K562 (cell line): ENCODE measurements around the gene MAMDC2. TPM values are rescaled to one million over a fixed set of nuclear protein-coding genes. Genes with fewer than 3 reads are reported as not detected.

Experiments used
- ATAC-seq: fragments of 200-7000 bp; cut with Tn5 transposase; 3 replicates; pipeline ENCODE4 v1.9.1; 2020; ENCODE audit warnings: moderate library complexity
- BruUV-seq: library from RNA; stranded (reverse); fragments of 400-500 nt; replicated peaks from 2 replicates; lab custom pipeline; 2021; lab: Mats Ljungman, UMichigan
- CTCF ChIA-PET: fragments of 300-600 bp; formaldehyde crosslinking; extraction: SDS; loops from one replicate; lab custom pipeline; 2021; ENCODE audit warnings: low intra/inter-chr PET ratio; lab: Yijun Ruan, JAX
- POLR2A ChIA-PET: fragments of 300-600, 350-650 bp; sonication (Branson Sonifier 250); formaldehyde crosslinking; extraction: SDS; loops from one replicate; lab custom pipeline; 2021; ENCODE audit warnings: antibody characterized with exemption, inconsistent platforms; lab: Yijun Ruan, JAX
- DNase-seq, 4 experiments: peaks; one replicate each; pipeline versions ENCODE4 v3.0.0 to v3.0.0-alpha.2; 2011 to 2018; ENCODE audit warnings: low spot score in 3 of 4, mixed read lengths in 3 of 4; ENCODE audit errors: extremely low read depth in 1 of 4
- FAIRE-seq: peaks from 2 replicates; lab custom pipeline; 2011; peaks lifted over from hg19 to GRCh38; lab: Jason Lieb, UNC
- H2AFZ ChIP-seq: 2 replicates; pipeline ENCODE4 v1.6.0; 2011; ENCODE audit warnings: low read depth, low read length, control low read depth, inconsistent platforms
- H3K27ac ChIP-seq: fragments of 200-600 bp; 3 replicates; pipeline ENCODE4 v1.8.0; 2011; ENCODE audit warnings: low read depth, mild to moderate bottlenecking, control low read depth, inconsistent platforms, low read length, moderate library complexity, mixed read lengths; ENCODE audit errors: extremely low read depth
- H3K27me3 ChIP-seq, 2 experiments: fragments of 300-600 bp in 1 of 2; 2 replicates in 1 of 2; 3 replicates in 1 of 2; pipeline versions ENCODE4 v1.6.0 to v1.8.0; 2011; ENCODE audit warnings: inconsistent platforms in 2 of 2, low read length in 2 of 2, mild to moderate bottlenecking in 1 of 2, mixed read lengths in 1 of 2, moderate library complexity in 1 of 2; ENCODE audit not compliant: control insufficient read depth in 2 of 2, insufficient read depth in 2 of 2
- H3K36me3 ChIP-seq: fragments of 300-600 bp; 3 replicates; pipeline ENCODE4 v1.8.0; 2011; ENCODE audit warnings: mild to moderate bottlenecking, low read length, inconsistent platforms; ENCODE audit not compliant: control insufficient read depth, insufficient read depth
- H3K4me1 ChIP-seq, 2 experiments: fragments of 200-600 bp in 1 of 2; replicated peaks in 1 of 2; 2 replicates in 1 of 2; 3 replicates in 1 of 2; pipeline versions ENCODE4 v1.5.1 to v1.8.0; 2011; ENCODE audit warnings: inconsistent platforms in 2 of 2, low read length in 2 of 2, mild to moderate bottlenecking in 1 of 2, mixed read lengths in 1 of 2, moderate library complexity in 1 of 2; ENCODE audit not compliant: control insufficient read depth in 2 of 2, insufficient read depth in 2 of 2
- H3K4me2 ChIP-seq: 2 replicates; pipeline ENCODE4 v1.6.1; 2011; ENCODE audit warnings: low read length, control low read depth, inconsistent platforms, mixed read lengths; ENCODE audit not compliant: insufficient read depth
- H3K4me3 ChIP-seq: fragments of 200-600 bp; sonication (generic), shearing (Covaris generic); 2 replicates; pipeline ENCODE4 v1.5.1; 2016; ENCODE audit warnings: control low read depth, inconsistent platforms
- H3K79me2 ChIP-seq: fragments of 200-600 bp; 3 replicates; pipeline ENCODE4 v1.8.0; 2011; ENCODE audit warnings: low read length, inconsistent platforms; ENCODE audit not compliant: control insufficient read depth, insufficient read depth
- H3K9ac ChIP-seq, 2 experiments: 2 replicates each; pipeline versions ENCODE4 v1.6.0 to v1.6.1; 2011; ENCODE audit warnings: low read depth in 2 of 2, low read length in 2 of 2, control low read depth in 1 of 2, inconsistent platforms in 1 of 2, mild to moderate bottlenecking in 1 of 2, mixed read lengths in 1 of 2; ENCODE audit not compliant: insufficient read depth in 1 of 2
- H3K9me1 ChIP-seq: one replicate; pipeline ENCODE4 v1.6.0; 2011; ENCODE audit warnings: inconsistent platforms, mild to moderate bottlenecking, low read length, moderate library complexity; ENCODE audit not compliant: control insufficient read depth, insufficient read depth
- H3K9me3 ChIP-seq: replicated peaks from 2 replicates; pipeline ENCODE4 v1.5.1; 2011; ENCODE audit warnings: low read depth, low read length, inconsistent platforms; ENCODE audit not compliant: control insufficient read depth, insufficient read depth
- H4K20me1 ChIP-seq: replicated peaks from 2 replicates; pipeline ENCODE4 v1.6.1; 2011; ENCODE audit warnings: low read length, inconsistent platforms, mixed read lengths; ENCODE audit not compliant: control insufficient read depth, insufficient read depth
- ADNP ChIP-seq: fragments of 200-800 bp; sonication (Bioruptor generic); IDR thresholded peaks from 2 replicates; pipeline ENCODE4 v1.6.1; 2016; ENCODE audit warnings: missing genetic modification characterization, missing compliant biosample characterization
- CAMTA2 ChIP-seq: fragments of 250-450 bp; sonication (Bioruptor Pico); conservative IDR thresholded peaks from 2 replicates; pipeline ENCODE4 v1.5.1; 2022
- GABPB1 ChIP-seq: sonication (generic); formaldehyde crosslinking; IDR thresholded peaks from 2 replicates; pipeline ENCODE4 v1.8.0; 2022; ENCODE audit warnings: mild to moderate bottlenecking, missing genetic modification reagents
- HLTF ChIP-seq: fragments of 450-650 bp; IDR thresholded peaks from 2 replicates; pipeline ENCODE4 v1.6.1; 2016
- PML ChIP-seq: IDR thresholded peaks from 2 replicates; pipeline ENCODE4 v1.6.1; 2012; ENCODE audit warnings: low read length, inconsistent platforms
- SMARCC2 ChIP-seq: fragments of 450-650 bp; IDR thresholded peaks from 2 replicates; pipeline ENCODE4 v1.6.1; 2017; ENCODE audit warnings: antibody characterized with exemption, moderate library complexity, mild to moderate bottlenecking, low read depth
- TBP ChIP-seq: optimal IDR thresholded peaks from 2 replicates; pipeline ENCODE3; 2011; ENCODE audit warnings: low read depth, low read length, improper control_type of control experiment
- TOE1 ChIP-seq, 2 experiments: fragments of 450-650 bp in 1 of 2; sonication (generic) in 1 of 2; formaldehyde crosslinking in 1 of 2; IDR thresholded peaks; 2 replicates each; pipeline versions ENCODE4 v1.7.1 to v1.8.0; 2016 to 2022; ENCODE audit warnings: borderline replicate concordance in 2 of 2, mild to moderate bottlenecking in 2 of 2, antibody characterized with exemption in 1 of 2, inconsistent platforms in 1 of 2, low read depth in 1 of 2, missing genetic modification reagents in 1 of 2, moderate library complexity in 1 of 2
- XRCC3 ChIP-seq: fragments of 450-650 bp; IDR thresholded peaks from 2 replicates; pipeline ENCODE4 v1.6.1; 2017; ENCODE audit warnings: mild to moderate bottlenecking, moderate library complexity
- ZNF282 ChIP-seq: sonication (generic); formaldehyde crosslinking; IDR thresholded peaks from 2 replicates; pipeline ENCODE4 v1.8.1; 2023; ENCODE audit warnings: missing genetic modification reagents
- WGBS: fragments of 100-300 bp; shearing (Covaris generic); methylation state at CpG from one replicate; pipeline ENCODE4 v1.1.6; 2016; ENCODE audit warnings: low coverage, mixed read lengths; ENCODE audit not compliant: insufficient coverage; ENCODE audit errors: missing lambda C conversion rate; 5-methylcytosine and 5-hydroxymethylcytosine counted together
- in situ Hi-C: fragments of 300-500 bp; cut with MboI; formaldehyde crosslinking; loops from 4 replicates; pipeline ENCODE4 v1.15.0; 2018; ENCODE audit warnings: inconsistent platforms, mixed read lengths
- intact Hi-C: fragments of 100-400 bp; cut with micrococcal nuclease; formaldehyde crosslinking; loops from 2 replicates; pipeline ENCODE4 v1.14.2; 2022
- polyA plus RNA-seq, 8 experiments: library from polyadenylated mRNA; depleted of rRNA in 4 of 8; stranded (reverse) in 5 of 8; unstranded in 3 of 8; fragments of >200 nt; fragmentation: Nextera tagmentation in 2 of 8; fragmentation: Illumina TruSeq in 1 of 8; extraction: Ambion mirVana in 2 of 8; extraction: Trizol in 1 of 8; gene quantifications; 2 replicates each; pipeline versions ENCODE4 v1.2.1 to v1.2.3, GENCODE V29; 2011 to 2014; ENCODE audit warnings: inconsistent platforms in 1 of 8, missing spikeins in 1 of 8
- total RNA-seq, 7 experiments: library from RNA; depleted of rRNA in 6 of 7; stranded (reverse); fragments of >200 nt in 6 of 7; fragmentation: Illumina TruSeq in 2 of 7; extraction: Trizol in 2 of 7; gene quantifications; 2 replicates each; pipeline versions ENCODE4 v1.2.1 to v1.2.3, GENCODE V29; 2011 to 2021; ENCODE audit warnings: low replicate concordance in 1 of 7
- TF ChIP-seq, protein P1 (sequence below): sonication (generic); formaldehyde crosslinking; IDR thresholded peaks from 2 replicates; pipeline ENCODE4 v1.8.1; 2023; ENCODE audit warnings: mild to moderate bottlenecking, missing genetic modification reagents

MAMDC2 gene
- total and polyA plus RNA-seq, 9 of the 15 experiments (the other 6 are each of a cell fraction or from before 2014, with no cell fraction given) = 0.01 to 0.03 TPM; not detected in 7

DNA sequence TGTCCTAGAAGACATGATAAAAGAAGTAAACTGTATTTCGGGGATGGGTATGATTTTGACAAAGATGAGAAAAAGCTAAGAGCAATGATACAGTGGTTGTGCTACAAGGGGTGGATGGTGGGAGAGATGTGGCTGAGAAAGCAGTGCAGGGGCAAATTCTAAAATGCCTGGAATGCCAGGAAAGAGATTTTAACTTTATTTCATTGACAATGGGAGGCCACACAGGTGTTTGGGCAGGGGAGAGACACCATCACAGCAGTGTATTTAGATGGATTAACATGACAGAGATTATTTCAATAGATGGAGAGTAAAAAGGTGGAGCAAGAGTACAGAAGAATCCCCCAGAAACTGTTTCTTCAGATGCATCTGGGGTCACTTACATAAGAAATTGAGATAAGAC lies 71.2 kb downstream of the MAMDC2 start:
- BruUV-seq = no TSS peak

More for the DNA sequence above, 71.2 kb downstream of the MAMDC2 start:
- H3K4me3 ChIP-seq = no peak overlapping the region
- in situ Hi-C loops = loop anchor here (10.0 to 25.0 kb wide), 2 partner anchors 140 to 678 kb away; no protein-coding TSS in a partner anchor
- CTCF ChIA-PET = no interaction called here
- no peaks in the 10 kb centered on the region for H3K9me1 ChIP-seq
- H3K36me3 ChIP-seq = no peaks in the 10 kb centered on the region
- WGBS = 0% methylated on average over 1 of the region's 1 CpG
- POLR2A ChIA-PET = interaction anchor here (0.8 kb wide), 1 partner anchor 11 kb away, joined by 3 read pairs; no protein-coding TSS in a partner anchor
- no peaks in the 10 kb centered on the region for H3K79me2 ChIP-seq
- intact Hi-C loops = no loop called here
- no peaks in the 10 kb centered on the region for H4K20me1 ChIP-seq
- DNase-seq (no peak), FAIRE-seq (no peak), ATAC-seq (no peak)
- H3K9me3 ChIP-seq = no peaks in the 10 kb centered on the region
- H3K9ac ChIP-seq = no peak overlapping the region
- H2AFZ ChIP-seq = no peak overlapping the region
- H3K4me1 ChIP-seq = no peaks in the 10 kb centered on the region
- H3K4me2 ChIP-seq = no peak overlapping the region
- H3K27me3 ChIP-seq = no peaks in the 10 kb centered on the region
- H3K27ac ChIP-seq = no peak overlapping the region
- TF ChIP-seq CAMTA2 = no peak
- no peak for TF ChIP-seq TBP
- no peak for TF ChIP-seq PML
- no peak for TF ChIP-seq SMARCC2
- TF ChIP-seq, protein P1, sequence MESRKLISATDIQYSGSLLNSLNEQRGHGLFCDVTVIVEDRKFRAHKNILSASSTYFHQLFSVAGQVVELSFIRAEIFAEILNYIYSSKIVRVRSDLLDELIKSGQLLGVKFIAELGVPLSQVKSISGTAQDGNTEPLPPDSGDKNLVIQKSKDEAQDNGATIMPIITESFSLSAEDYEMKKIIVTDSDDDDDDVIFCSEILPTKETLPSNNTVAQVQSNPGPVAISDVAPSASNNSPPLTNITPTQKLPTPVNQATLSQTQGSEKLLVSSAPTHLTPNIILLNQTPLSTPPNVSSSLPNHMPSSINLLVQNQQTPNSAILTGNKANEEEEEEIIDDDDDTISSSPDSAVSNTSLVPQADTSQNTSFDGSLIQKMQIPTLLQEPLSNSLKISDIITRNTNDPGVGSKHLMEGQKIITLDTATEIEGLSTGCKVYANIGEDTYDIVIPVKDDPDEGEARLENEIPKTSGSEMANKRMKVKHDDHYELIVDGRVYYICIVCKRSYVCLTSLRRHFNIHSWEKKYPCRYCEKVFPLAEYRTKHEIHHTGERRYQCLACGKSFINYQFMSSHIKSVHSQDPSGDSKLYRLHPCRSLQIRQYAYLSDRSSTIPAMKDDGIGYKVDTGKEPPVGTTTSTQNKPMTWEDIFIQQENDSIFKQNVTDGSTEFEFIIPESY (CRISPR knock-in tag) = no peak
- TF ChIP-seq XRCC3 = no peak
- no peak for TF ChIP-seq ZNF282
- TF ChIP-seq TOE1 (IDR thresholded peaks at IDR 0.05; ENCODE audit: borderline replicate concordance) = no peak
- TF ChIP-seq TOE1 (CRISPR knock-in tag; IDR thresholded peaks at IDR 0.05; ENCODE audit: borderline replicate concordance, low read depth) = no peak
- no peak for TF ChIP-seq HLTF
- no peak for TF ChIP-seq GABPB1 (CRISPR knock-in tag)
- TF ChIP-seq ADNP (tag) = no peak
- TF ChIP-seq, all 486 proteins: peak for 0
